Umbilical cord (tissue), 2 donors: ENCODE measurements around the gene KCNJ6. TPM values are rescaled to one million over a fixed set of nuclear protein-coding genes. Genes with fewer than 3 reads are reported as not detected.
"Not testable (repeated sequence)": the region's sequence is repeated elsewhere in the genome, so short reads cannot be mapped to it uniquely, and the experiment has no call there.

Source experiments
- DNase-seq: peaks from one replicate; pipeline ENCODE4 v3.0.0-alpha.2; 2015; ENCODE audit warnings: low spot score
- total RNA-seq: library from RNA; depleted of rRNA; stranded (reverse); fragments of >200 nt; gene quantifications from one replicate; pipeline ENCODE4 v1.2.3, GENCODE V29; 2014; ENCODE audit warnings: low replicate concordance; ENCODE audit not compliant: insufficient read depth

Gene KCNJ6, protein sequence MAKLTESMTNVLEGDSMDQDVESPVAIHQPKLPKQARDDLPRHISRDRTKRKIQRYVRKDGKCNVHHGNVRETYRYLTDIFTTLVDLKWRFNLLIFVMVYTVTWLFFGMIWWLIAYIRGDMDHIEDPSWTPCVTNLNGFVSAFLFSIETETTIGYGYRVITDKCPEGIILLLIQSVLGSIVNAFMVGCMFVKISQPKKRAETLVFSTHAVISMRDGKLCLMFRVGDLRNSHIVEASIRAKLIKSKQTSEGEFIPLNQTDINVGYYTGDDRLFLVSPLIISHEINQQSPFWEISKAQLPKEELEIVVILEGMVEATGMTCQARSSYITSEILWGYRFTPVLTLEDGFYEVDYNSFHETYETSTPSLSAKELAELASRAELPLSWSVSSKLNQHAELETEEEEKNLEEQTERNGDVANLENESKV
- 1.4 TPM for total RNA-seq

GRCh38 chr21:37916310-37917051 lies at the start of gene KCNJ6:
Gene KCNJ6, minus strand, starts transcription at chr21:37916457. Its CDS starts 75,775 bp downstream, at chr21:37840682.
- DNase-seq = peak; percentile 29

GRCh38 chr21:37965088-37965805 lies 49.0 kb upstream of the KCNJ6 start:
- no peak for DNase-seq

DNA sequence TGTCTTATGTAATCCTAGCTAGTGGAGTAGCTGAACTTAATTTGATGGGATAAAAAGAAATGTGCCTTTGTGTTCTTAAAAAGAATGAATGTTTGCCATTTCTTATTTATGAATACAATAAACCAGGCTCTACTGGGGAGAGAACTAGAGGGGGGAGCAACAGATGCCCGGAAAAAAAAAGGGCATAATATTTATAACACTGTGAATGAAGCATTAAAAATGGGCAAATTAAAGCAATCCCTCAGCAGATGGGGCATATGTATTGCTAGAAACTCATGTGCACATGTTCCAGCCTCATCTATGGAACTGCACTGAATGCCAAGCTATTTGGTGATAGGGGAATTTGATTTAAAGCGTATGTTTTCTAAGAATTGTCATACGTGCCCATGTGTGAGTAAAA lies 42.3 kb upstream of the KCNJ6 start:
- DNase-seq = no peak

- DNase-seq = no peak
Observed at GRCh38 chr21:37956772-37957171, 40.5 kb upstream of the KCNJ6 start.

DNA sequence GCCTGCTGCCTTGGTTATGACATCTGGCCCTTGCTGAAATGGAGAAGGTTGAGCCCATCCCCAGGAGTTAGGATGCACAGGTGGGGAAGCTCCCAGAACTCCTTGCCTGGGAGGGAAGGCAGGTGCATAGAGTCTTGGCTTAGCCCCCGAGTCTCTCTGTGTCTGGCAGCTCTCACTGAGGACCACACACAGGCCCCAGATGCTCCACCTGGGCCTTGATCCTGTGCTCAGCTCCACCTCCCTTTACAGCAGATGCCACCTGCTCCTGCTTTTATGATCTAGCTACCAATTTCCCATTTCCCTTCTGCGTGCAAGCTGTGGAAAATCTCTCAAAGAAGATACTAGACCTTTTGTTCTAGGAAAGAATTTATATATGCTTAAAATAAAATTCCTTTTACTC lies 28.8 kb upstream of the KCNJ6 start:
- DNase-seq = no peak

- DNase-seq = no peak
Observed at GRCh38 chr21:37944496-37944895, 28.2 kb upstream of the KCNJ6 start.

DNA sequence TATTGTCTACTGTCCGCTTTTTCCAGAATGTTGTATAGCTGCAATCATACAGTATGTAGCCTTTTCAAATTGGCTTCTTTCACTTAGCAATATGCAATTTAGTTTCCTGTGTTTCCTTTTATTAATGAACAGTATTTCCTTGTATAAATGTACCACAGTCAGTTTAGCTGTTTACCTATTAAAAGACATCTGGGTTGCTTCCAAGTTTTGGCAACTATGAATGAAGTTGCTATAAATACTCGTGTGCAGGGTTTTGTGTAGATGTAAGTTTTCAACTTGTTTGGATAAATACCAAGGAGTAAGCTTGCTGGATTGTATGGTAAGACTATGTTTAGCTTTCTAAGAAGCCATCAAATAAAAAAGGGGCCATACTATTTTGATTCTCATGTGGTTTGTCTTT lies 24.4 kb upstream of the KCNJ6 start:
- DNase-seq = peak; percentile 12

DNA sequence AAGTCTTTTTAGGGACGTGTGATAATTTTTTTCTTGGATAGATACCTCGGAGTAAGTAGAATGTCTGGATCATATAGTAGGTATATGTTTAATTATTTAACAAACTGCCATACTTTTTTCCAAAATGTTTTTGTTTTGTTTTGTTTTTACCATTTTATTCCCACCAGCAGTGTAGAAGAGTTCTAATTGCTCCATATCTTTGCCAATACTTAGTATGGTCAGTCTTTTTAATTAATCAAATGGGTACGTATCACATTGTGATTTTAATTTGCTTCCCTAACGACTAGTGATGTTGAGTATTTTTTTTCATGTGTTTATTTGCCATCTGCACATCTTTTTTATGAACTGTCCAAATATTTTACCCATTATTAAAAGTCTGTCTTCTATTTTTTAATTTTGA lies 23.6 kb upstream of the KCNJ6 start:
- DNase-seq = no peak

GRCh38 chr21:37939251-37939650 lies 23.0 kb upstream of the KCNJ6 start:
- no peak for DNase-seq

- no peak for DNase-seq
Observed at GRCh38 chr21:37937668-37938067, 21.4 kb upstream of the KCNJ6 start.

- DNase-seq = no peak
Observed at GRCh38 chr21:37936010-37936785, 19.9 kb upstream of the KCNJ6 start.

DNA sequence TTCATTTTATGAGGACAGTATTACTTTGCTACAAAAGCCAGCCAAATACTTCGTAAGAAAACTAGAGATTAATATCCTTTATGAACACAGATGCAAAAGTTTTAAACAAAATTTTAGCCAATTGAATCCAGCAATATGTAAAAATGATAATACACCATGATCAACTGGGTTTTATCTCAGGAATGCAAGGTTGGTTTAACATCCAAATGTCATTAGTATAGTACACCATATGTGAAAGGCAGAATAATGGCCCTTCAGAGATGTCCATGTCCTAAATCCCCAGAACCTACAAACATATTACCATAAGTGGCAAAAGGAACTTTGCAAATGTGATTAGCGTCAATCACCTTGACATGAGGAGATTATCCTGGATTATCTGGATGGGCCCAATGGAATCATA lies 16.7 kb upstream of the KCNJ6 start:
- no peak for DNase-seq

DNA sequence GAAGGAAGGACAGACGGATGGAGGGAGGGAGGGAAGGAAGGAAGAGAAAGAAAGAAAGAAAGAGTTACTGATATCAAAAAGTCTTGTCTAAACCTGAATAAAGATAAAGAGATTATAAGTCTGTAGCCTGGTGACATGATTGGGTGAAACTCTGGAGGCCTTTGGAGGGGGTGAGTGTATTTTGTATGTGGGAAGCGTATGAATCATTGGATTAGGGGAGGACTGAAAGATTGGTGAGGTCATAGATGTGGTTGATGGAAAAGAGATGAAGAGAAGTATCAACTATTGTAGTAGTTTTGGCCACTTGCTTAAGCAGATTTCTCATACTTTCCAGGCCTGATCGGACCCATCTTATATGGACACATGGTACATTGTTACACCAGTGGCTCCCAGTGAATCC lies 11.5 kb upstream of the KCNJ6 start:
- DNase-seq = no peak

DNA sequence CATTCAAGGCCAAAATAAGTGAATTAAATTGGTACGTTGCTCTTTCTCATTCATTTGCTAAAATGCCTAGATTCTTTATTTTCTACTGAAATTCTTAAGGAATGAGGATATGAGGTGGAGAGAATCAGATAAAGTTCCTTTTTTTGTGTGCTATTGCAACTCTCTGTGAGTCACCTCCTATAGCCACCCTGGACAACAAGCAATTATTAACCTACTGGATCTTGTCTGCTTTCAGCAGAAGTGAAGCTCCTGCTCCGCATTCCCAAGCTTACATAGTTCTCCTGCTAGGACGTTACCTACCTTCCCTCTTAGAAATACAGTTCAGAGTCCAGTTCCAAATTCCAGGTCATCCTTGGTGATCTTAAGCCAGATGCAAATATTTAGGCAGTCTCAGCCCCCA lies 4.8 kb upstream of the KCNJ6 start:
- no peak for DNase-seq

DNA sequence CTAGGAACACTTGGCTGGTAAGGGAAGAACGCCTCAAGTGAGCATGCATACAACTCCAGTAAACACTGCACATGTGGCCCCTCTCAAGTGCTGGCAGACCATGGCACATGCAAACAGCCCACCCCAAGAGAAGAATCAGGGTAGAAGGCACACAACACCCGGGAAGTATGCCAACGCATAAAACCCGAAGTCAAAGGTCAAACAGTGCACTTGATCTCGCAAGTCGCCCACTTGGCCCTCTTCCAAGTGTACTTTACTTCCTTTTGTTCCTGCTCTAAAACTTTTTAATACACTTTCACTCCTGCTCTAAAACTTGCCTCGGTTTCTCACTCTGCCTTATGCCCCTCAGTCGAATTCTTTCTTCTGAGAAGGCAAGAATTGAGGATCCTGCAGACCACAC lies 4.0 kb upstream of the KCNJ6 start:
- DNase-seq = not testable (repeated sequence)

DNA sequence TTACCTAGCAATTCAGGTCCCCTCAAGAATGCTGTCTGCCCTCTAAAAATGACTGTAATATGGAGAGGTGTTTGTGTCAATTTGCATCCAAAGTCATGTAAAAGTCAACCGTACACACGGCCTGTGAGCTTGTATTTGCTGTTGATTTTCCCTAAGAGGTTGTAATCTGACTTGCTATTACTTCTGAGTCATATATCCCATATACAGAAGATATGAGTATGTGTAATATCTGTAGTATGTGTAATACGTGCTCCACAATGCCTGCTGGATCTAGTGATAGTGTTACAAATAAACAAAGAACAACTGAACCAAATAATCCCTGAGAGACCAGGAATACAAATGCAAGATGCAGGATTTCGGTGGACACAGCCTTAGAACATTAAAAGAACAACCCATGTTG lies 1.4 kb upstream of the KCNJ6 start:
- DNase-seq = peak; percentile 19

DNA sequence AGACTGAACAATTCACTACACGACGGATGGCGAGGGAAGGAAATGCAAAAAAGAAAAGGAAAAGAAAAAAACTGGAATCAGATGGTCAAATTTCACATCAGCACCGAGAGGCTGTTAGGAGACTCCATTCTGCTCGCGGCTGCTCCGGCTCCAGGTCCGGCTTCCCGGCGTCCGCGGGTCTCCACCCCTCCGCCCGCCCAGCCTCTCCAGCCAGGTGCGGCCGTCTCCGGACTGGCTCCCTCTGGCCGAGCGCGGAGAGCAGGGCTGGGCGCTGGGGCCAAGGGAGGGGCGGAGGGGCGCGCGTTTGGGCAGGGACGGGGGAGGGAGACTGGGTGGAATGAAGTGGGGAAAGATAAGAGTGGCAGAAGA lies 332 bp downstream of the KCNJ6 start:
- DNase-seq = no peak

DNA sequence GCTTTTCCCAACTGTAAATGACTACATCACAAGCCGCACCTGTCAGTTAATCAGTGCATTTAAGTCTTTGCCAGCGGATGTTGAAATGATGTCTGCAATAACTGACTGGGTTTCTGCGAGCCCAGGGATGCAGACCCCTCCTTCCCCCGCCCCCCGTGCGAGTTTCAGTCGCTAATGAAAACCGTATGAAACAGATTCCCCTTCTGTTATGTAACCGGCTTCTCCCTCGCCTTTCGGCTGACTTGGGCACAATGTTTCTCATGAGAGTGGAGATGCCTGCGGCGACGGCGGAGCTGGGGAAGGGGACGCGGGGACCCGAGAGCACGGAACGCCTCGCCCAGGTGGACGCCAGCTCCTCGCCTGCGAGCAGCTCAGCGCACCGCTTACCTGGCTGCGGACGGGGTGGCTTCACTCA lies 753 bp downstream of the KCNJ6 start:
- DNase-seq = no peak

DNA sequence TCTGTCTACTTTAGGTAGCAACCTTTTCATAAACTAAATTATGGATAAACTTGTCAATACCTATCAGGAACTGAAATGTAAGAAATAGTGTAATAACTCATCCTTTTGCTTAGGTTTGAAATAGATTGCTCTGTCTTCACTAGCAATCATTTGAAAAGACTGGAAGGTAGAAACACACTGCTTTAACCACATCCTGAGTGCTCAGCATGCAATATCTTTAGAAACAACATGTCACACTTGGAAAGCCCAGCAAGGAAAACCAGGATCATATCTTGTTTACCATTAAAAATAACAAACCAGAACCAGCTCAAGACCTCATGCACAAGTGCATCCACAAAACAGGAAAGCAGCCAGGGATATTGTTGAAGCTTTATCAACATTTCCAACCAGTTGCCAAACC lies 3.6 kb downstream of the KCNJ6 start:
- no peak for DNase-seq

- no peak for DNase-seq
Observed at GRCh38 chr21:37909936-37910335, 6.3 kb downstream of the KCNJ6 start.

GRCh38 chr21:37908691-37909090 lies 7.6 kb downstream of the KCNJ6 start:
- DNase-seq = no peak

DNA sequence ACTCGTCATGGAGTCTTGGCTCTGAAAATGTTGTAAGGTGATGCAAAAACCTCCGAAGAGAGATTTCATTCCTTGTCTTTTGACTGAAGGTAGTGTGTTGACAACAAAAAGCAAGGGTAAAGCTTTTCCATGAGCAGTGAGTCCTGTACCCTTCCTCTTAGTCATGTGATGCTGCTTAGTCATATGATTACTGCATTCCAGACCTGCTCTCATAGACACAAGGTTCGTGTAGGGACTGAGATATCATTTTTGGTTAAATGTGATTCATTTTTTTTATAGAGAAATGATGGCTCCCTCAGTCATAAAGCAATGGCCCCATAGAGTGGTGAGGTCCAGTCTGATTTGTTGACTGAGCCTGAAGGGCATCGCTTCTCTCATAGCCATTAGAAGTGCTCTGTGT lies 9.2 kb downstream of the KCNJ6 start:
- DNase-seq = no peak
